Ovary (tissue), 9 donors: ENCODE results near the gene DLEC1. TPM values are rescaled to one million over a fixed set of nuclear protein-coding genes. Genes with fewer than 3 reads are reported as not detected.

ENCODE experiments used
- DNase-seq, 5 donors: peaks; one replicate each; pipeline ENCODE4 v3.0.0-alpha.2; 2019 to 2020
- H3K27ac ChIP-seq, 2 donors: fragments of 200-600 bp; one replicate each; pipeline versions ENCODE4 v1.5.1 to v1.8.0; 2019 to 2022
- H3K27me3 ChIP-seq: fragments of 200-600 bp; one replicate; pipeline ENCODE4 v1.8.0; 2022
- H3K36me3 ChIP-seq: fragments of 200-600 bp; sonication (generic); one replicate; pipeline ENCODE4 v1.5.1; 2019
- H3K4me1 ChIP-seq: one replicate; pipeline ENCODE4 v1.8.1; 2013; ENCODE audit warnings: mild to moderate bottlenecking, moderate library complexity; ENCODE audit not compliant: insufficient read depth
- H3K4me3 ChIP-seq: fragments of 200-600 bp; sonication (generic); one replicate; pipeline ENCODE4 v1.5.1; 2017
- H3K9me3 ChIP-seq, 2 donors: fragments of 200-600 bp in 1 of 2; sonication (generic) in 1 of 2; one replicate each; pipeline versions ENCODE4 v1.5.1 to v1.8.1; 2013 to 2019; ENCODE audit warnings: mild to moderate bottlenecking in 1 of 2, moderate library complexity in 1 of 2
- EP300 ChIP-seq: sonication (generic); formaldehyde crosslinking; IDR thresholded peaks from one replicate; pipeline ENCODE4 v1.6.1; 2017; ENCODE audit warnings: antibody characterized with exemption
- POLR2A ChIP-seq: fragments of 450-650 bp; IDR thresholded peaks from one replicate; pipeline ENCODE4 v1.6.1; 2017; ENCODE audit warnings: antibody characterized with exemption, mild to moderate bottlenecking, moderate library complexity
- WGBS, 3 donors: extraction: QIAGEN DNeasy Blood & Tissue Kit in 1 of 3; methylation state at CpG; one replicate each; pipeline versions ENCODE4 v1.1.5 to v1.1.7; 2013 to 2017; 5-methylcytosine and 5-hydroxymethylcytosine counted together
- intact Hi-C, 4 donors: fragments of 100-400 bp; cut with DNase I; formaldehyde crosslinking; loops; one replicate each; pipeline versions ENCODE4 v1.11.0 to v1.15.1; 2022 to 2023
- polyA plus RNA-seq, 2 donors: library from polyadenylated mRNA; stranded (reverse); fragments of 200-250 nt in 1 of 2; fragments of 350-450 nt in 1 of 2; fragmentation: Illumina TruSeq in 1 of 2; extraction: RNeasy Lipid Tissue Mini Kit (QIAGEN cat#74804) in 1 of 2; gene quantifications; one replicate each; pipeline ENCODE4 v1.2.3, GENCODE V29; 2013 to 2014
- total RNA-seq, 7 donors: library from RNA; depleted of rRNA in 2 of 7; stranded (reverse); fragments of >200 nt in 2 of 7; fragmentation: NEBNext Ultra II Directional in 3 of 7; extraction: Animal tissue kit (Norgen Biotek cat#: 25700) in 3 of 7; gene quantifications; one replicate each; pipeline versions ENCODE4 v1.1.0 to v1.2.4, GENCODE V29; 2016 to 2023
- TF ChIP-seq, protein P1 (sequence below), 3 donors: fragments of 450-650 bp in 2 of 3; fragments of 200-600 bp in 1 of 3; IDR thresholded peaks; one replicate each; pipeline versions ENCODE4 v1.5.1 to v1.8.0; 2016 to 2022; ENCODE audit warnings: antibody characterized with exemption in 3 of 3, mild to moderate bottlenecking in 1 of 3
- donor health status: DM: no; HTN: no; CAD: no; lungs with moderate emphysema.
- donor health status: DM: no; HTN: no; CAD: no.
- donor health status: Bipolar disorder and iron deficiency.
- donor health status: DM: yes; HTN: yes; CAD: no.
- donor health status: DM: no; HTN: no; CAD: no.
- donor health status: DM: yes; HTN: yes; CAD: no.

Gene DLEC1
- total and polyA plus RNA-seq, 9 donors = 0.93 to 23.8 (median 3.0) TPM

- Histone ChIP-seq H3K4me1 (no peaks in the 10 kb centered on the region), H3K36me3 (no peaks in the 10 kb centered on the region), H3K27me3 (no peaks in the 10 kb centered on the region), H3K4me3 (no peak overlapping the region), H3K27ac (no peak overlapping the region), H3K9me3 (no peaks in the 10 kb centered on the region)
- intact Hi-C loops = loop anchor here in 2 of 4 donors (10.0 kb wide), 2 partner anchors 233 to 363 kb away; partner anchors contain the start of gene XYLB (in 1 of the 2)
- WGBS, 3 donors = 79 to 82% (median 82%) methylated on average over 16 of the region's 16 CpGs
- DNase-seq = no peak
- TF ChIP-seq EP300 (no peak), POLR2A (no peak)
- TF ChIP-seq, protein P1, sequence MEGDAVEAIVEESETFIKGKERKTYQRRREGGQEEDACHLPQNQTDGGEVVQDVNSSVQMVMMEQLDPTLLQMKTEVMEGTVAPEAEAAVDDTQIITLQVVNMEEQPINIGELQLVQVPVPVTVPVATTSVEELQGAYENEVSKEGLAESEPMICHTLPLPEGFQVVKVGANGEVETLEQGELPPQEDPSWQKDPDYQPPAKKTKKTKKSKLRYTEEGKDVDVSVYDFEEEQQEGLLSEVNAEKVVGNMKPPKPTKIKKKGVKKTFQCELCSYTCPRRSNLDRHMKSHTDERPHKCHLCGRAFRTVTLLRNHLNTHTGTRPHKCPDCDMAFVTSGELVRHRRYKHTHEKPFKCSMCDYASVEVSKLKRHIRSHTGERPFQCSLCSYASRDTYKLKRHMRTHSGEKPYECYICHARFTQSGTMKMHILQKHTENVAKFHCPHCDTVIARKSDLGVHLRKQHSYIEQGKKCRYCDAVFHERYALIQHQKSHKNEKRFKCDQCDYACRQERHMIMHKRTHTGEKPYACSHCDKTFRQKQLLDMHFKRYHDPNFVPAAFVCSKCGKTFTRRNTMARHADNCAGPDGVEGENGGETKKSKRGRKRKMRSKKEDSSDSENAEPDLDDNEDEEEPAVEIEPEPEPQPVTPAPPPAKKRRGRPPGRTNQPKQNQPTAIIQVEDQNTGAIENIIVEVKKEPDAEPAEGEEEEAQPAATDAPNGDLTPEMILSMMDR (IDR thresholded peaks at IDR 0.05) = no peak
These were observed 72.8 kb downstream of the DLEC1 start for GRCh38 chr3:38111696-38112377.

- Histone ChIP-seq H3K27ac (no peak overlapping the region), H3K4me3 (no peak overlapping the region), H3K4me1 (no peaks in the 10 kb centered on the region), H3K36me3 (no peaks in the 10 kb centered on the region), H3K27me3 (no peaks in the 10 kb centered on the region), H3K9me3 (no peaks in the 10 kb centered on the region)
- 82 to 88% (median 87%) methylated on average over 7 of the region's 7 CpGs for whole genome bisulfite sequencing, 3 donors
- DNase-seq = no peak
- TF ChIP-seq, protein P1 (IDR thresholded peaks at IDR 0.05) = no peak
- no peak for TF ChIP-seq EP300
- no peak for TF ChIP-seq POLR2A
- intact Hi-C loops = loop anchor here in 2 of 4 donors (10.0 kb wide), 2 partner anchors 232 to 362 kb away; partner anchors contain the start of gene XYLB (in 1 of the 2)
These were observed 73.4 kb downstream of the DLEC1 start for GRCh38 chr3:38112378-38112761.

DNA sequence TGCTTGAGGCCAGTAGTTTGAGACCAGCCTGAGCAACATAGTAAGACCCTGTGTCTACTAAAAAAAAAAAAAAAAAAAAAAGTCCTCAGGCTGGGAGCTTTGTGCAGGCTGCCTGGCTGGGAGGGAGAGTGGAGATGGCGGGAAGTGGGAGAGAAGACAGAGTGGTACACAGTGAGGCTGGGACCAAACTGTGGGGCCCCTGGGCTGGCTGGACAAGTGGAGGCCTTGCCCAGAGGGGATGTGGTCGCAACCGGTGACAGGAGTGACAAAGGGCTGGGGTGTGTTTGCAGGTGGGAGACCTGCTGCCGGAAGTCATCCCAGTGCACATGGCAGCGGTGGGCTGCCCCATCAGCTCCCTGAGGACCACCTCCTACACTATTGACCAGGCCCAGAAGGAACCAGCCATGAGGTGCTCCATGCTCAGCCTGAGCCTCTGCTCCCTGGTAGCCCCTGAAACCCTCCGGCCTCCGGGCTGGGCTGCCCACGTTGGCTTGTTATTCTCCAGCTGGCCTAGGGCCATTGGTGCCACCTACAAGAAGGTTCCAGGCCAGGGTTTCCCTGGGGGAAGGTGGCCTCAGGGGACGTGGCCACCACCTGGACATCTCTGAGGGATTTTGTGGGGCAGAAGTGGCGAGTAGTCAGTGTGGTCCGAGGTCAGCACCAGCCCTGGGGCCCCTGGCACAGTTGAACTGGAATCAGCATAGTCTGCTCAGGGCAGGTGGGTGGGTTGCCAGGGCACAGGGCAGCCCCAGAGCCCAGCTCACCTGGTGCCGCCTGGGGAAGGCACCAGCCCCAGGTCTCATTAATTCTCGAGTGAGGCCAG is 75.3 kb downstream of the DLEC1 start:
- no peaks in the 10 kb centered on the region for H3K27me3 ChIP-seq
- no peaks in the 10 kb centered on the region for H3K9me3 ChIP-seq
- no peak overlapping the region for H3K27ac ChIP-seq
- no peak overlapping the region for H3K4me3 ChIP-seq
- H3K36me3 ChIP-seq = no peaks in the 10 kb centered on the region
- H3K4me1 ChIP-seq = no peaks in the 10 kb centered on the region
- intact Hi-C loops = loop anchor here in 2 of 4 donors (10.0 kb wide), 2 partner anchors 231 to 361 kb away; partner anchors contain the start of gene XYLB (in 1 of the 2)
- WGBS, 3 donors = 84 to 88% (median 86%) methylated on average over 13 of the region's 13 CpGs
- peak in 1 of 5 donors; percentile 10 for DNase-seq
- no peak for TF ChIP-seq POLR2A
- TF ChIP-seq, protein P1 (IDR thresholded peaks at IDR 0.05) = no peak
- TF ChIP-seq EP300 = no peak

DNA sequence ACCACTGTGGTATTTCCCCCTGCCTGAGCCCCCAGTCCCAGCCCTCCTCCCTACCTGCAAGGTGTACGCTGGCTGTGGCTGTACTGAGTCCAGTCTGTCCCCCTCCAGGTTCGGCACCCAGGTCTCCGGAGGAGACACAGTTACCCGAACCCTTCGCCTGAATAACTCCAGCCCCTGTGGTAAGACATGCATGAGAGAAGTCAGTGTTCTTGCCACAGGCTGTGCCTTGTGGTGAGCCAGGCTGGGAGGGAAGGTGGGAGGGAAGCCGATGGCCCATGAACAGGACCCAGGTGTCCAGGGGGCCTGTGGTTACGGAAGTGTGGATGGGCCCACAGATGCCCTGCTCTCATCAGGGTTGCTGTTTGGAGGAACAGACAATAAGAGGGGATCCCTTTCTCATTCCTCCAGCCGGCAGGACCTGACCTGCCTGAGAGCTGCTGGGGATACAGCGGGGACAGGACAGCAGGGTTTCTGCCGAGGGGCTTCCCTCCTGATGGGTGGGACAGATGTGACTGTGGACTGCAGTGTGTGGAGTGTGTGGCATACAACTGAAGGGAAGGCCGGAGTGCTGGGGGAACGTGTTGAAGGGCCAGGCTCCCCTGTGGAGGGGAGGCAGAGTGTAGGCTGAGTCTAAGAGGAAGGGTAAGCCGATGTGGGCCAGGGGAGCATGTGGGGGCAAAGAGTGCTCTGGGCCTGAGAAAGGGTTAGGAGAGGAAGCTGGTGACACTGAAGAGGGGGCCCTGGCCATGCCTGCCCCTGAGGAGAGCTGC is 76.1 kb downstream of the DLEC1 start:
- no peaks in the 10 kb centered on the region for H3K4me1 ChIP-seq
- H3K27ac ChIP-seq = no peak overlapping the region
- intact Hi-C loops = loop anchor here in 2 of 4 donors (10.0 kb wide), 2 partner anchors 230 to 360 kb away; partner anchors contain the start of gene XYLB (in 1 of the 2)
- no peaks in the 10 kb centered on the region for H3K9me3 ChIP-seq
- TF ChIP-seq EP300 (no peak), POLR2A (no peak)
- TF ChIP-seq, protein P1 (IDR thresholded peaks at IDR 0.05) = no peak
- H3K36me3 ChIP-seq = no peaks in the 10 kb centered on the region
- DNase-seq = peak in 1 of 5 donors; percentile 10
- 74 to 81% (median 76%) methylated on average over 13 of the region's 13 CpGs for WGBS, 3 donors
- H3K27me3 ChIP-seq = no peaks in the 10 kb centered on the region
- H3K4me3 ChIP-seq = no peak overlapping the region
